HEK293 (cell line): ENCODE results near the gene BCL11A.
A peak's percentile ranks its signal among the peaks of the same experiment; 100 is the strongest.

Source experiments
- CTCF ChIA-PET: fragments of 350-600 bp; formaldehyde crosslinking; extraction: SDS; loops from one replicate; lab custom pipeline; 2021; ENCODE audit warnings: antibody characterized with exemption; lab: Yijun Ruan, JAX
- POLR2A ChIA-PET: fragments of 300-600 bp; formaldehyde crosslinking; extraction: SDS; loops from one replicate; lab custom pipeline; 2020; ENCODE audit warnings: antibody characterized with exemption, inconsistent platforms; lab: Yijun Ruan, JAX
- H3K27ac ChIP-seq: fragments of 200-500 bp; sonication (Bioruptor generic); 2 replicates; pipeline ENCODE4 v1.5.1; 2014; ENCODE audit warnings: low read depth, low read length, control low read depth, inconsistent platforms; ENCODE audit errors: extremely low read depth
- H3K36me3 ChIP-seq, 2 experiments: fragments of 200-500 bp in 1 of 2; sonication (Bioruptor generic) in 1 of 2; 1 replicate in 1 of 2; 2 replicates in 1 of 2; pipeline ENCODE4 v1.5.1; 2014 to 2017; ENCODE audit warnings: inconsistent platforms in 2 of 2, low read length in 2 of 2; ENCODE audit not compliant: control insufficient read depth in 2 of 2, insufficient read depth in 1 of 2
- H3K4me1 ChIP-seq: fragments of 200-500 bp; sonication (Bioruptor generic); 2 replicates; pipeline ENCODE4 v1.5.1; 2014; ENCODE audit warnings: mild to moderate bottlenecking, low read length, inconsistent platforms; ENCODE audit not compliant: control insufficient read depth, insufficient read depth
- H3K4me3 ChIP-seq: 2 replicates; pipeline ENCODE4 v1.5.1; 2011; ENCODE audit warnings: low read depth, mild to moderate bottlenecking, control low read depth, low read length, moderate library complexity
- H3K9me3 ChIP-seq: fragments of 200-500 bp; sonication (Bioruptor generic); 2 replicates; pipeline ENCODE4 v1.5.1; 2014; ENCODE audit warnings: low read depth, low read length, inconsistent platforms; ENCODE audit not compliant: control insufficient read depth, insufficient read depth
- BCL11B ChIP-seq: fragments of 450-650 bp; formaldehyde crosslinking; IDR thresholded peaks from 2 replicates; pipeline ENCODE4 v1.5.1; 2016; ENCODE audit warnings: low read depth, missing biosample characterization, missing genetic modification characterization
- GFI1B ChIP-seq: fragments of 450-650 bp; formaldehyde crosslinking; IDR thresholded peaks from 2 replicates; pipeline ENCODE4 v1.5.1; 2016; ENCODE audit warnings: missing biosample characterization, missing genetic modification characterization
- OSR2 ChIP-seq: fragments of 450-650 bp; formaldehyde crosslinking; IDR thresholded peaks from 2 replicates; pipeline ENCODE4 v1.5.1; 2016; ENCODE audit warnings: missing biosample characterization, missing genetic modification characterization
- SALL2 ChIP-seq: fragments of 450-650 bp; formaldehyde crosslinking; IDR thresholded peaks from 2 replicates; pipeline ENCODE4 v1.5.0; 2017; ENCODE audit warnings: missing biosample characterization, mild to moderate bottlenecking, missing genetic modification characterization, borderline replicate concordance
- TRIM28 ChIP-seq: IDR thresholded peaks from 2 replicates; pipeline ENCODE4 v1.6.1; 2011; ENCODE audit warnings: low read length, control low read depth, borderline replicate concordance
- ZBTB17 ChIP-seq: fragments of 450-650 bp; formaldehyde crosslinking; IDR thresholded peaks from 2 replicates; pipeline ENCODE4 v1.5.1; 2016; ENCODE audit warnings: missing biosample characterization, missing genetic modification characterization
- ZBTB48 ChIP-seq: fragments of 450-650 bp; formaldehyde crosslinking; IDR thresholded peaks from 2 replicates; pipeline ENCODE4 v1.5.1; 2016; ENCODE audit warnings: missing biosample characterization, missing genetic modification characterization
- ZNF16 ChIP-seq: fragments of 450-650 bp; formaldehyde crosslinking; IDR thresholded peaks from 2 replicates; pipeline ENCODE4 v1.5.1; 2016; ENCODE audit warnings: low read depth, missing biosample characterization, missing genetic modification characterization
- ZNF335 ChIP-seq: fragments of 450-650 bp; formaldehyde crosslinking; conservative IDR thresholded peaks from 2 replicates; pipeline ENCODE4 v1.5.1; 2016; ENCODE audit warnings: missing biosample characterization, missing genetic modification characterization
- ZNF341 ChIP-seq: fragments of 450-650 bp; formaldehyde crosslinking; IDR thresholded peaks from 2 replicates; pipeline ENCODE4; 2016; ENCODE audit warnings: low read depth, missing biosample characterization, missing genetic modification characterization
- ZNF514 ChIP-seq: fragments of 450-650 bp; formaldehyde crosslinking; IDR thresholded peaks from 2 replicates; pipeline ENCODE4 v1.5.1; 2016; ENCODE audit warnings: missing biosample characterization, missing genetic modification characterization
- ZNF664 ChIP-seq: fragments of 450-650 bp; formaldehyde crosslinking; IDR thresholded peaks from 2 replicates; pipeline ENCODE4 v1.5.1; 2016; ENCODE audit warnings: missing biosample characterization, missing genetic modification characterization
- ZNF785 ChIP-seq: fragments of 450-650 bp; formaldehyde crosslinking; IDR thresholded peaks from 2 replicates; pipeline ENCODE4 v1.5.1; 2016; ENCODE audit warnings: missing biosample characterization, missing genetic modification characterization
- TF ChIP-seq, protein P1 (sequence below): fragments of 450-650 bp; formaldehyde crosslinking; IDR thresholded peaks from 2 replicates; pipeline ENCODE4 v1.5.1; 2016; ENCODE audit warnings: missing biosample characterization, missing genetic modification characterization
- TF ChIP-seq, protein P2 (sequence below): fragments of 450-650 bp; formaldehyde crosslinking; IDR thresholded peaks from 2 replicates; pipeline ENCODE4 v1.5.1; 2016; ENCODE audit warnings: missing biosample characterization, missing genetic modification characterization
- TF ChIP-seq, protein P3 (sequence below): fragments of 450-650 bp; formaldehyde crosslinking; IDR thresholded peaks from 2 replicates; pipeline ENCODE4 v1.5.1; 2017; ENCODE audit warnings: missing biosample characterization, missing genetic modification characterization
- TF ChIP-seq, protein P4 (sequence below): fragments of 450-650 bp; formaldehyde crosslinking; IDR thresholded peaks from 2 replicates; pipeline ENCODE4 v1.5.1; 2016; ENCODE audit warnings: missing biosample characterization, missing genetic modification characterization
- TF ChIP-seq, protein P5 (sequence below): fragments of 450-650 bp; formaldehyde crosslinking; IDR thresholded peaks from 2 replicates; pipeline ENCODE4 v1.5.1; 2017; ENCODE audit warnings: missing biosample characterization, missing genetic modification characterization
- TF ChIP-seq, protein P6 (sequence below): fragments of 450-650 bp; formaldehyde crosslinking; IDR thresholded peaks from 2 replicates; pipeline ENCODE4 v1.5.1; 2016; ENCODE audit warnings: missing biosample characterization, missing genetic modification characterization, borderline replicate concordance

Gene BCL11A

DNA sequence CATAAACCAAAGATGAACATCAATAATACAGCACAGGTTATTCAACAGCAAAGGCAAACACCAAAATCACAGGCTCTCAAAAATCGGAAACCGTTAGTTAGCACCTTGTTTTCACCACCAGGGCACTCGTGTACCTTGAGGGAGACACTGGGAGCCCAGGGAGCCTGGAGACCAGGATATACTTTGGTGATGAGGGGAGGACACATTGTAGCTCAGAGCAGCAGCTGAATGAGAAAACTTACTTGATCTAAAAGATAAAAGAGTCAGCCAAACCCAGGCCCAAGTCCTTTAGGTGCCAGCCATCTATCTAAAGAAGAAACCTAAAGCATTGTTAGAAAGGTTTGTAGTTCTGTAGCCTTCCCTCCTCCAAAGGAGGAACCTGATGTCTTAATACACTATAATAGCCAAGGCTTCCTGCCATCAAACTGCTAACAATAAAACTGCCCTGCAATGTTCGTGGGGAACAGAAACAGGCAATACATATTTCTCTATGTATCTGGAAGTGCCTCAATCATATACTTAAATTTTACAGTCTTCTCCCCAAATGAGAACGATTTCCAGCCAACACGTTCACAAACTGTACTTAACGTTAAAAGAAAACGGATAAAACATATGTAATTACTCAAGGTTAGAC lies 19.3 kb downstream of the BCL11A start (continued):
- no peak for TF ChIP-seq BCL11B

DNA sequence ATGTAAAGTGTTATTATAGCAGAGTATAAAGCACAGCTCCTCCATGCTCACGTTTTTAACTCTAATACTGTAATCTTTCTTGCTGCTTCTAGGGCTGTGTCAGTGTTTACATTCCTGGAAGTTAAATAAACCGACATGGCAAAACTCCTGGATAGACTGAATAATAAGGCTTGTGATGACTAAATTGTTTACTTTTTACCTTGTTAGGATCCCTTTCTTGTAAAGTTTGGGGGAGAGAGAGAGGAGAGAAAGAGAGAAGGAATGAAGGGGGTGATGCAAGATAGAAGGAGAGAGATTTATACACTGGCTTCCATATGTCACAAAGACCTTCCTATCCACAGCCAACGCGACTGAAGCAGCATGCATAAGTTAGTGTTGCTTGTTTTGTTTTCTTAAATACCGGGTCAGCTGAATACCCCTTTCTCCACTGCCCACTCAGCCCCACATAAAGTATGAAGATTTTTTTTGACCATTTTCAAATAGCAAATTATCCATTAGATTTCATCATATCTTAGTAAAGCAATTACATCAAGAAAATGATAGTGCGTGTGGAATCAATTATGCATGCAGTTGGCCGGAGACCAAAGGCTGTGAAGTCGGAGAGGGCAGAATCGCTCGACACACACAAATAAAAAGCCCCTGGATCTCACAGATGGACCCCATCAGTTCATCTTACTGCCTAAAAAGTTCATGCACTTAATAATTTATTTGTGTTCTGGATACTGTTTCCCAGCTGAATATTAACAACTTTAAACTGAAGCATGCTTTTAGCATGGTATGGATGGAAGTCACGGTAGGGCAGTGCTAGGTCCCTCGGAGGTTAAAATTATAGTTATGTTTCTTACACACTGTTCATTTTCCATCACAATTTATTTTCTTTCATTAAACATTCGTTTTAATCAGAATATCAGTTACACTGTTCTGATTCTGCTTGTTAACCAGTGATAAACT lies 20.1 kb downstream of the BCL11A start:
- 0 out of 2 replicates have a peak overlapping the region, but pooled peaks have one; percentile 43 for H3K27ac ChIP-seq
- TF ChIP-seq ZBTB48 (tag by site-specific recombination) (peak; percentile 42; the same call in 1 of the 2 replicates), ZNF335 (tag by site-specific recombination) (peak; percentile 71), ZNF664 (tag by site-specific recombination) (0 out of 2 replicates have a peak, but pooled peaks have one; percentile 9), ZBTB17 (tag by site-specific recombination) (peak; percentile 78), ZNF341 (no peak), TRIM28 (peak; percentile 42; the same call in 1 of the 2 replicates), OSR2 (tag by site-specific recombination) (peak; percentile 82), GFI1B (tag by site-specific recombination) (no peak), ZNF785 (tag by site-specific recombination) (no peak), ZNF514 (tag by site-specific recombination) (no peak), SALL2 (tag by site-specific recombination) (no peak), ZNF16 (tag by site-specific recombination) (no peak)
- TF ChIP-seq, protein P1, sequence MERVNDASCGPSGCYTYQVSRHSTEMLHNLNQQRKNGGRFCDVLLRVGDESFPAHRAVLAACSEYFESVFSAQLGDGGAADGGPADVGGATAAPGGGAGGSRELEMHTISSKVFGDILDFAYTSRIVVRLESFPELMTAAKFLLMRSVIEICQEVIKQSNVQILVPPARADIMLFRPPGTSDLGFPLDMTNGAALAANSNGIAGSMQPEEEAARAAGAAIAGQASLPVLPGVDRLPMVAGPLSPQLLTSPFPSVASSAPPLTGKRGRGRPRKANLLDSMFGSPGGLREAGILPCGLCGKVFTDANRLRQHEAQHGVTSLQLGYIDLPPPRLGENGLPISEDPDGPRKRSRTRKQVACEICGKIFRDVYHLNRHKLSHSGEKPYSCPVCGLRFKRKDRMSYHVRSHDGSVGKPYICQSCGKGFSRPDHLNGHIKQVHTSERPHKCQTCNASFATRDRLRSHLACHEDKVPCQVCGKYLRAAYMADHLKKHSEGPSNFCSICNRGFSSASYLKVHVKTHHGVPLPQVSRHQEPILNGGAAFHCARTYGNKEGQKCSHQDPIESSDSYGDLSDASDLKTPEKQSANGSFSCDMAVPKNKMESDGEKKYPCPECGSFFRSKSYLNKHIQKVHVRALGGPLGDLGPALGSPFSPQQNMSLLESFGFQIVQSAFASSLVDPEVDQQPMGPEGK (tag by site-specific recombination): 0 out of 2 replicates have a peak, but pooled peaks have one; percentile 39
- TF ChIP-seq, protein P2, sequence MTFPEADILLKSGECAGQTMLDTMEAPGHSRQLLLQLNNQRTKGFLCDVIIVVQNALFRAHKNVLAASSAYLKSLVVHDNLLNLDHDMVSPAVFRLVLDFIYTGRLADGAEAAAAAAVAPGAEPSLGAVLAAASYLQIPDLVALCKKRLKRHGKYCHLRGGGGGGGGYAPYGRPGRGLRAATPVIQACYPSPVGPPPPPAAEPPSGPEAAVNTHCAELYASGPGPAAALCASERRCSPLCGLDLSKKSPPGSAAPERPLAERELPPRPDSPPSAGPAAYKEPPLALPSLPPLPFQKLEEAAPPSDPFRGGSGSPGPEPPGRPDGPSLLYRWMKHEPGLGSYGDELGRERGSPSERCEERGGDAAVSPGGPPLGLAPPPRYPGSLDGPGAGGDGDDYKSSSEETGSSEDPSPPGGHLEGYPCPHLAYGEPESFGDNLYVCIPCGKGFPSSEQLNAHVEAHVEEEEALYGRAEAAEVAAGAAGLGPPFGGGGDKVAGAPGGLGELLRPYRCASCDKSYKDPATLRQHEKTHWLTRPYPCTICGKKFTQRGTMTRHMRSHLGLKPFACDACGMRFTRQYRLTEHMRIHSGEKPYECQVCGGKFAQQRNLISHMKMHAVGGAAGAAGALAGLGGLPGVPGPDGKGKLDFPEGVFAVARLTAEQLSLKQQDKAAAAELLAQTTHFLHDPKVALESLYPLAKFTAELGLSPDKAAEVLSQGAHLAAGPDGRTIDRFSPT (tag by site-specific recombination): no peak
- TF ChIP-seq, protein P3, sequence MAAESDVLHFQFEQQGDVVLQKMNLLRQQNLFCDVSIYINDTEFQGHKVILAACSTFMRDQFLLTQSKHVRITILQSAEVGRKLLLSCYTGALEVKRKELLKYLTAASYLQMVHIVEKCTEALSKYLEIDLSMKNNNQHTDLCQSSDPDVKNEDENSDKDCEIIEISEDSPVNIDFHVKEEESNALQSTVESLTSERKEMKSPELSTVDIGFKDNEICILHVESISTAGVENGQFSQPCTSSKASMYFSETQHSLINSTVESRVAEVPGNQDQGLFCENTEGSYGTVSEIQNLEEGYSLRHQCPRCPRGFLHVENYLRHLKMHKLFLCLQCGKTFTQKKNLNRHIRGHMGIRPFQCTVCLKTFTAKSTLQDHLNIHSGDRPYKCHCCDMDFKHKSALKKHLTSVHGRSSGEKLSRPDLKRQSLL (tag by site-specific recombination): no peak
- TF ChIP-seq, protein P4, sequence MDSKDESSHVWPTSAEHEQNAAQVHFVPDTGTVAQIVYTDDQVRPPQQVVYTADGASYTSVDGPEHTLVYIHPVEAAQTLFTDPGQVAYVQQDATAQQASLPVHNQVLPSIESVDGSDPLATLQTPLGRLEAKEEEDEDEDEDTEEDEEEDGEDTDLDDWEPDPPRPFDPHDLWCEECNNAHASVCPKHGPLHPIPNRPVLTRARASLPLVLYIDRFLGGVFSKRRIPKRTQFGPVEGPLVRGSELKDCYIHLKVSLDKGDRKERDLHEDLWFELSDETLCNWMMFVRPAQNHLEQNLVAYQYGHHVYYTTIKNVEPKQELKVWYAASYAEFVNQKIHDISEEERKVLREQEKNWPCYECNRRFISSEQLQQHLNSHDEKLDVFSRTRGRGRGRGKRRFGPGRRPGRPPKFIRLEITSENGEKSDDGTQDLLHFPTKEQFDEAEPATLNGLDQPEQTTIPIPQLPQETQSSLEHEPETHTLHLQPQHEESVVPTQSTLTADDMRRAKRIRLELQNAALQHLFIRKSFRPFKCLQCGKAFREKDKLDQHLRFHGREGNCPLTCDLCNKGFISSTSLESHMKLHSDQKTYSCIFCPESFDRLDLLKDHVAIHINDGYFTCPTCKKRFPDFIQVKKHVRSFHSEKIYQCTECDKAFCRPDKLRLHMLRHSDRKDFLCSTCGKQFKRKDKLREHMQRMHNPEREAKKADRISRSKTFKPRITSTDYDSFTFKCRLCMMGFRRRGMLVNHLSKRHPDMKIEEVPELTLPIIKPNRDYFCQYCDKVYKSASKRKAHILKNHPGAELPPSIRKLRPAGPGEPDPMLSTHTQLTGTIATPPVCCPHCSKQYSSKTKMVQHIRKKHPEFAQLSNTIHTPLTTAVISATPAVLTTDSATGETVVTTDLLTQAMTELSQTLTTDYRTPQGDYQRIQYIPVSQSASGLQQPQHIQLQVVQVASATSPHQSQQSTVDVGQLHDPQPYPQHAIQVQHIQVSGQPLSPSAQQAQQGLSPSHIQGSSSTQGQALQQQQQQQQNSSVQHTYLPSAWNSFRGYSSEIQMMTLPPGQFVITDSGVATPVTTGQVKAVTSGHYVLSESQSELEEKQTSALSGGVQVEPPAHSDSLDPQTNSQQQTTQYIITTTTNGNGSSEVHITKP: peak; percentile 65
- TF ChIP-seq, protein P5, sequence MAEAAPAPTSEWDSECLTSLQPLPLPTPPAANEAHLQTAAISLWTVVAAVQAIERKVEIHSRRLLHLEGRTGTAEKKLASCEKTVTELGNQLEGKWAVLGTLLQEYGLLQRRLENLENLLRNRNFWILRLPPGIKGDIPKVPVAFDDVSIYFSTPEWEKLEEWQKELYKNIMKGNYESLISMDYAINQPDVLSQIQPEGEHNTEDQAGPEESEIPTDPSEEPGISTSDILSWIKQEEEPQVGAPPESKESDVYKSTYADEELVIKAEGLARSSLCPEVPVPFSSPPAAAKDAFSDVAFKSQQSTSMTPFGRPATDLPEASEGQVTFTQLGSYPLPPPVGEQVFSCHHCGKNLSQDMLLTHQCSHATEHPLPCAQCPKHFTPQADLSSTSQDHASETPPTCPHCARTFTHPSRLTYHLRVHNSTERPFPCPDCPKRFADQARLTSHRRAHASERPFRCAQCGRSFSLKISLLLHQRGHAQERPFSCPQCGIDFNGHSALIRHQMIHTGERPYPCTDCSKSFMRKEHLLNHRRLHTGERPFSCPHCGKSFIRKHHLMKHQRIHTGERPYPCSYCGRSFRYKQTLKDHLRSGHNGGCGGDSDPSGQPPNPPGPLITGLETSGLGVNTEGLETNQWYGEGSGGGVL (tag by site-specific recombination): peak; percentile 62; the same call in 1 of the 2 replicates
- TF ChIP-seq, protein P6, sequence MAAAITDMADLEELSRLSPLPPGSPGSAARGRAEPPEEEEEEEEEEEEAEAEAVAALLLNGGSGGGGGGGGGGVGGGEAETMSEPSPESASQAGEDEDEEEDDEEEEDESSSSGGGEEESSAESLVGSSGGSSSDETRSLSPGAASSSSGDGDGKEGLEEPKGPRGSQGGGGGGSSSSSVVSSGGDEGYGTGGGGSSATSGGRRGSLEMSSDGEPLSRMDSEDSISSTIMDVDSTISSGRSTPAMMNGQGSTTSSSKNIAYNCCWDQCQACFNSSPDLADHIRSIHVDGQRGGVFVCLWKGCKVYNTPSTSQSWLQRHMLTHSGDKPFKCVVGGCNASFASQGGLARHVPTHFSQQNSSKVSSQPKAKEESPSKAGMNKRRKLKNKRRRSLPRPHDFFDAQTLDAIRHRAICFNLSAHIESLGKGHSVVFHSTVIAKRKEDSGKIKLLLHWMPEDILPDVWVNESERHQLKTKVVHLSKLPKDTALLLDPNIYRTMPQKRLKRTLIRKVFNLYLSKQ (tag by site-specific recombination): no peak

More for the DNA sequence above, 20.1 kb downstream of the BCL11A start:
- Histone ChIP-seq H3K36me3 (peaks cover 0 to 6% of the 10 kb centered on the region in 2 experiments; a peak in 1 of 3 replicates), H3K9me3 (no peaks in the 10 kb centered on the region), H3K4me3 (no peak overlapping the region), H3K4me1 (peaks cover 75% of the 10 kb centered on the region)
- CTCF ChIA-PET: no interaction called here
- POLR2A ChIA-PET: no interaction called here
